ENCODE data around the gene BRD9.

- TF ChIP-seq CTCF (IDR thresholded peaks at IDR 0.05) (no peak), POLR2A (IDR thresholded peaks at IDR 0.05) (no peak)
Measured at GRCh38 chr5:921456-922435, 29.1 kb upstream of the BRD9 start.

Measured in right lobe of liver (tissue), 4 donors.